ENCODE measurements around the gene ING1.
"Not testable (repeated sequence)": the region's sequence is repeated elsewhere in the genome, so short reads cannot be mapped to it uniquely, and the experiment has no call there.

ING1 gene

GRCh38 chr13:110697842-110698241 lies 15.7 kb upstream of the ING1 start:
- H3K36me3 ChIP-seq (ENCODE audit: control insufficient read depth, low read depth, low read length): peaks cover 33% of the 10 kb centered on the region

DNA sequence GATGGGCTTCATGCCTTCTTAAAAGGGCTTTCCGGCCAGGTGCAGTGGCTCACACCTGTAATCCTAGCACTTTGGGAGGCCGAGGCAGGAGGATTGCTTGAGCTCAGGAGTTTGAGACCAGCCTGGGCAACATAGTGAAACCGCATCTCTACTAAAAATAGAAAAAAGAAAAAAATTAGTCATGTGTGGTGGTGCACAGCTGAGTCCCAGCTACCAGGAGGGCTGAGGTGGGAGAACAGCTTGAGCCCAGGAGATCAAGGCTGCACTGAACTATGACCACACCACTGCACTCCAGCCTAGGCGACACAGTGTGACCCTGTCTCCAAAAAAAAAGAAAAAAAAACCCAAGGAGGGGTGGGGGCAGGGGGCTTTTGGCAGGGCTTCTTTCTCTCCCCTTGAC lies 14.8 kb upstream of the ING1 start:
- Histone ChIP-seq H3K4me1 (ENCODE audit: control insufficient read depth, low read depth, low read length) (no peaks in the 10 kb centered on the region), H3K27ac (ENCODE audit: low read length) (no peak overlapping the region), H3K9ac (ENCODE audit: low read length) (no peak overlapping the region), H3K9me3 (ENCODE audit: control insufficient read depth, low read depth, low read length) (no peaks in the 10 kb centered on the region), H3K27me3 (ENCODE audit: control insufficient read depth, insufficient read depth, low read length) (no peaks in the 10 kb centered on the region), H3K4me3 (ENCODE audit: low read length) (no peak overlapping the region), H3K36me3 (ENCODE audit: control insufficient read depth, low read depth, low read length) (peaks cover 36% of the 10 kb centered on the region)

More at GRCh38 chr13:110697842-110698241, 15.7 kb upstream of the ING1 start:
- H3K27me3 ChIP-seq (ENCODE audit: control insufficient read depth, insufficient read depth, low read length): no peaks in the 10 kb centered on the region
- H3K4me3 ChIP-seq (ENCODE audit: low read length): no peak overlapping the region
- H3K4me1 ChIP-seq (ENCODE audit: control insufficient read depth, low read depth, low read length): no peaks in the 10 kb centered on the region
- no peak overlapping the region for H3K9ac ChIP-seq (ENCODE audit: low read length)
- no peaks in the 10 kb centered on the region for H3K9me3 ChIP-seq (ENCODE audit: control insufficient read depth, low read depth, low read length)
- no peak overlapping the region for H3K27ac ChIP-seq (ENCODE audit: low read length)

DNA sequence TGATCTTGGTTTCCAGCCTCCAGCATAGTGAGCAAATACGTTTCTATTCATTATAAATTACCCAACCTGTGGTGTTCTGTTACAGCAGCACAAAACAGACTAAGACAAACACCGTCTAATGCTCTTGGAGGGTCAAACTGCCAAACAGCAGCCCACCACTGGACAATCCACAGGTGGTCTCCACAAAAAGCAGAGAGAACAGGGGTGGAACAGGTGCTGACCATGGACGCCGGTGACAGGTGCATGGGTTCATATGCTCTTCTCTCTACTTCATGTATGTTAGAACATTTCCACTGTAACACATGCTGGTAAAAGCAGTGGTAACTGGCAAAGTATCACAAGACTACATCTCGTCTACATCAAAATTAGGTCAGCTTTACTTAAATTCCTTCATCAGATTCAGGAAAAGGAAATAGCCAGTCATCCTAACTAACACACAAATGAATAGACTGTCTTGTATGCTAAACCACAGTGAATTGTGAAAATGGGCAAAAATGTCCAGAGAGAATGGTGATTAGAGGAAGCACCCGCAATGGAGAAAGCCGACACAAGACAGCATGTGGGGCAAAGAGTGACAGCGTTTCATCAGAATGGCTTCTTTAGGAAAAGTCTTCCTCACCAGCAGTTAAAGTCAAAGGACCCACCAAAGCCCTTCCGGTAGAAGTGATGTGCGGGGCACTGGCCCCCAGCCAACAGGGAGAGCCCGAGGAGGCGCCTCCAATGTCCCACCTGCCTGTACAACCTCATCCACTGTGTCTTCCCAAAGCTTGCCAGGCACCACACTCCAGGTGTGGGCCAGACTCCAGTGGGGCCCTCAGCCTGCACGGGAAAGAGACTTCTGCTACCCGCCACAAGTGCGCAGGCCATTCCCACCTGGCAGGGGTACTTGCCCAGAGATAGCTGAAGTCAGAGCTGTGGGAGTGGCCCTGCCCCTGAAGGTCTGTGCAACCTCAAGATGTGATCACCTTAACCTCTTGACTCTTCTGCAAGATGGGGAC lies 14.1 kb upstream of the ING1 start:
- peaks cover 36% of the 10 kb centered on the region for H3K36me3 ChIP-seq (ENCODE audit: control insufficient read depth, low read depth, low read length)

GRCh38 chr13:110700186-110700585 lies 13.3 kb upstream of the ING1 start:
- Histone ChIP-seq H3K27ac (ENCODE audit: low read length) (no peak overlapping the region), H3K9ac (ENCODE audit: low read length) (no peak overlapping the region), H3K9me3 (ENCODE audit: control insufficient read depth, low read depth, low read length) (no peaks in the 10 kb centered on the region), H3K27me3 (ENCODE audit: control insufficient read depth, insufficient read depth, low read length) (no peaks in the 10 kb centered on the region), H3K4me3 (ENCODE audit: low read length) (no peak overlapping the region), H3K4me1 (ENCODE audit: control insufficient read depth, low read depth, low read length) (peaks cover 5% of the 10 kb centered on the region), H3K36me3 (ENCODE audit: control insufficient read depth, low read depth, low read length) (peaks cover 36% of the 10 kb centered on the region)

More for the DNA sequence above, 14.1 kb upstream of the ING1 start:
- H3K27me3 ChIP-seq (ENCODE audit: control insufficient read depth, insufficient read depth, low read length): no peaks in the 10 kb centered on the region
- H3K27ac ChIP-seq (ENCODE audit: low read length): no peak overlapping the region
- H3K4me1 ChIP-seq (ENCODE audit: control insufficient read depth, low read depth, low read length): no peaks in the 10 kb centered on the region
- H3K4me3 ChIP-seq (ENCODE audit: low read length): no peak overlapping the region
- no peaks in the 10 kb centered on the region for H3K9me3 ChIP-seq (ENCODE audit: control insufficient read depth, low read depth, low read length)
- H3K9ac ChIP-seq (ENCODE audit: low read length): no peak overlapping the region

GRCh38 chr13:110700641-110701040 lies 12.9 kb upstream of the ING1 start:
- H3K9me3 ChIP-seq (ENCODE audit: control insufficient read depth, low read depth, low read length): no peaks in the 10 kb centered on the region
- H3K36me3 ChIP-seq (ENCODE audit: control insufficient read depth, low read depth, low read length): peaks cover 36% of the 10 kb centered on the region
- H3K4me3 ChIP-seq (ENCODE audit: low read length): no peak overlapping the region
- H3K4me1 ChIP-seq (ENCODE audit: control insufficient read depth, low read depth, low read length): peaks cover 8% of the 10 kb centered on the region
- no peak overlapping the region for H3K27ac ChIP-seq (ENCODE audit: low read length)
- H3K9ac ChIP-seq (ENCODE audit: low read length): no peak overlapping the region
- no peaks in the 10 kb centered on the region for H3K27me3 ChIP-seq (ENCODE audit: control insufficient read depth, insufficient read depth, low read length)

DNA sequence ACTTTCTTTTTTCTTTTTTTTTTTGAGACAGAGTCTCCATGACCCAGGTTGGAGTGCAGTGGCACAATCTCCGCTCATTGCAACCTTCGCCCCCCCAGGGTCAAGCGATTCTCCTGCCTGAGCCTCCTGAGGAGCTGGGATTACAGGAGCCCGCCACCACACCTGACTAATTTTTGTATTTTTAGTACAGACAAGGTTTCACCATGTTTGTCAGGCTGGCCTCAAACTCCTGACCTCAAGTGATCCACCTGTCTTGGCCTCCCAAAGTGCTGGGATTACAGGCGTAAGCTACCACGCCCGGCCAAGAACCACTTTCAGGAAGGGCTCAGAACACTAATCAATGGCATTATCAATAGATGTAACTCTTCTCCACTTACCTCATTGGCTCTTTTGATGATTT lies 12.4 kb upstream of the ING1 start:
- H3K27me3 ChIP-seq (ENCODE audit: control insufficient read depth, insufficient read depth, low read length); H3K27ac ChIP-seq (ENCODE audit: low read length); H3K9me3 ChIP-seq (ENCODE audit: control insufficient read depth, low read depth, low read length); H3K4me1 ChIP-seq (ENCODE audit: control insufficient read depth, low read depth, low read length); H3K9ac ChIP-seq (ENCODE audit: low read length); H3K4me3 ChIP-seq (ENCODE audit: low read length): not testable (repeated sequence)
- H3K36me3 ChIP-seq (ENCODE audit: control insufficient read depth, low read depth, low read length): peaks cover 36% of the 10 kb centered on the region

DNA sequence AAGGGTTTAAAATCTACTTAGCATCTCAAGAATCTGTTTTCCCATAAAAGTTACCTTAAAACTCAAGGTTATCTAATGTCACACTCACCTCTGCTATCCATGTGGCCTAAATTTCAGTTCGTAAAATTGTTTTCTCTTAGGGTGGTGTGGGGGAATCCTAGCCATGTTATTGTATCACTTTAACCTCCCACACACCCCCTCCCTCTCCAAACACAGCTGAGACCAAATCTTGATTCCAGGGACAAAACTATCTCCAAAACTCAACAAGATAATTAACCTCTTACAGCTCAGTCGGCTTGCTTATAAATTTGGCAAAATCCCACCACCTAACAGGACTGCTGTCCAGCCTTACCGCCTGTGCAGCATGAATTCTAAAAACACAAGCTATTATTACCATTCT lies 11.4 kb upstream of the ING1 start:
- Histone ChIP-seq H3K9ac (ENCODE audit: low read length) (no peak overlapping the region), H3K4me3 (ENCODE audit: low read length) (no peak overlapping the region), H3K27me3 (ENCODE audit: control insufficient read depth, insufficient read depth, low read length) (no peaks in the 10 kb centered on the region), H3K9me3 (ENCODE audit: control insufficient read depth, low read depth, low read length) (no peaks in the 10 kb centered on the region), H3K27ac (ENCODE audit: low read length) (no peak overlapping the region), H3K36me3 (ENCODE audit: control insufficient read depth, low read depth, low read length) (peaks cover 36% of the 10 kb centered on the region), H3K4me1 (ENCODE audit: control insufficient read depth, low read depth, low read length) (peaks cover 8% of the 10 kb centered on the region)

GRCh38 chr13:110702591-110703526 lies 10.6 kb upstream of the ING1 start:
- H3K4me3 ChIP-seq (ENCODE audit: low read length): no peak overlapping the region
- H3K27me3 ChIP-seq (ENCODE audit: control insufficient read depth, insufficient read depth, low read length): no peaks in the 10 kb centered on the region
- H3K9ac ChIP-seq (ENCODE audit: low read length): no peak overlapping the region
- H3K9me3 ChIP-seq (ENCODE audit: control insufficient read depth, low read depth, low read length): no peaks in the 10 kb centered on the region
- H3K4me1 ChIP-seq (ENCODE audit: control insufficient read depth, low read depth, low read length): peaks cover 8% of the 10 kb centered on the region
- H3K27ac ChIP-seq (ENCODE audit: low read length): no peak overlapping the region
- peaks cover 30% of the 10 kb centered on the region for H3K36me3 ChIP-seq (ENCODE audit: control insufficient read depth, low read depth, low read length)

DNA sequence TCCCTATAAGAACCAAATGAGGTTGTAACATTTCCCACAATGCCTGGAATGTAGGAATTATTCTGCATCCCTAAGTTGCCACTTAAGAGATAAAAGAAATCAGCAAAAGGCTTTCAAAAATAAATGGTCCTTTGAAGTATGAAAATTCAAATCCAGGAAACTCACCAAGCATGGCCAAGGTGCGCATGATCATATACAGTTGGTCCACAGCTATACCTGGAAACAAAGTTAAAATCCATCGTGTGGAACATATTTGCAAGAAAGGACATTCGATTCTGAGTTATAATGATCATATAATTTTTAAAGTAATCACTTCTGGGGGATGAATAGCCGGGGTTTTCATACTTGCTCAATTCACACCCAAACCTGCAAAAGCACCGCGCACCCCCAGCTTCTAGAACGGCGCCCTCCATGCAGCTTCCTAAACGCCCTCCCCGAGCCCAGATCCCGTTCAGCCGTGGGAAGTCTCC lies 8.1 kb upstream of the ING1 start:
- peaks cover 14% of the 10 kb centered on the region for H3K36me3 ChIP-seq (ENCODE audit: control insufficient read depth, low read depth, low read length)
- peaks cover 8% of the 10 kb centered on the region for H3K4me1 ChIP-seq (ENCODE audit: control insufficient read depth, low read depth, low read length)
- H3K4me3 ChIP-seq (ENCODE audit: low read length): peak overlapping the region; percentile 79
- H3K9ac ChIP-seq (ENCODE audit: low read length): peak overlapping the region; percentile 71
- no peak overlapping the region for H3K27ac ChIP-seq (ENCODE audit: low read length)
- no peaks in the 10 kb centered on the region for H3K27me3 ChIP-seq (ENCODE audit: control insufficient read depth, insufficient read depth, low read length)
- H3K9me3 ChIP-seq (ENCODE audit: control insufficient read depth, low read depth, low read length): no peaks in the 10 kb centered on the region

- Histone ChIP-seq H3K9me3 (ENCODE audit: control insufficient read depth, low read depth, low read length) (no peaks in the 10 kb centered on the region), H3K9ac (ENCODE audit: low read length) (peak within 1 kb of the TSS; percentile 71), H3K27ac (ENCODE audit: low read length) (no peak within 1 kb of the TSS), H3K27me3 (ENCODE audit: control insufficient read depth, insufficient read depth, low read length) (no peaks in the 10 kb centered on the region), H3K36me3 (ENCODE audit: control insufficient read depth, low read depth, low read length) (peaks cover 8% of the 10 kb centered on the region), H3K4me1 (ENCODE audit: control insufficient read depth, low read depth, low read length) (peaks cover 8% of the 10 kb centered on the region), H3K4me3 (ENCODE audit: low read length) (peak within 1 kb of the TSS; percentile 79)
Measured at GRCh38 chr13:110705826-110706569, 7.5 kb upstream of the ING1 start, which contains the start of gene CARS2. TSS of gene CARS2 (minus strand) at chr13:110706116. CDS start at chr13:110706093, 23 bp downstream.

All from iPS-18a (cell line).